H1 (cell line): ENCODE data around the gene PHC2. TPM values are rescaled to one million over a fixed set of nuclear protein-coding genes. Genes with fewer than 3 reads are reported as not detected.

Source experiments
- CBX5 ChIP-seq: fragments of 300-800, 300-1000 bp; sonication (generic); IDR thresholded peaks from 2 replicates; pipeline ENCODE4 v1.7.1; 2016; ENCODE audit warnings: antibody characterized with exemption, low read length, low read depth
- HDAC2 ChIP-seq, 2 experiments: fragments of 300-600 bp in 1 of 2; sonication (generic) in 1 of 2; IDR thresholded peaks; 2 replicates each; pipeline ENCODE4 v1.6.1; 2011 to 2012; ENCODE audit warnings: low read depth in 2 of 2, low read length in 2 of 2, mild to moderate bottlenecking in 2 of 2, moderate library complexity in 2 of 2, borderline replicate concordance in 1 of 2, inconsistent platforms in 1 of 2
- KDM5A ChIP-seq: fragments of 200-600 bp; IDR thresholded peaks from 2 replicates; pipeline ENCODE4 v1.7.1; 2012; ENCODE audit warnings: mild to moderate bottlenecking, low read length, inconsistent platforms, mixed read lengths
- RNF2 ChIP-seq: fragments of 200-900, 300-1000 bp; sonication (generic); IDR thresholded peaks from 2 replicates; pipeline ENCODE4 v1.7.1; 2016; ENCODE audit warnings: borderline replicate concordance, low read depth, mild to moderate bottlenecking, antibody characterized with exemption, low read length; ENCODE audit not compliant: poor library complexity, severe bottlenecking; ENCODE audit errors: missing control alignments
- SP4 ChIP-seq: IDR thresholded peaks from 2 replicates; pipeline ENCODE4 v1.6.1; 2012; ENCODE audit warnings: low read length, inconsistent platforms
- polyA plus RNA-seq, 7 experiments: library from polyadenylated mRNA; depleted of rRNA in 3 of 7; stranded (reverse) in 5 of 7; unstranded in 2 of 7; fragments of >200 nt in 5 of 7; fragments of 200-250 nt in 2 of 7; gene quantifications; 1 replicate in 5 of 7; 2 replicates in 1 of 7; 4 replicates in 1 of 7; pipeline versions ENCODE4 v1.2.1 to v1.2.3, GENCODE V29; 2011 to 2013; ENCODE audit warnings: missing spikeins in 2 of 7, mixed read lengths in 2 of 7
- total RNA-seq: library from RNA; stranded (reverse); fragmentation: NEBNext Ultra II Directional; extraction: Animal tissue kit (Norgen Biotek cat#: 25700); gene quantifications from 2 replicates; pipeline ENCODE4 v1.2.1, GENCODE V29; 2021
- TF ChIP-seq, protein P1 (sequence below): IDR thresholded peaks from 2 replicates; pipeline ENCODE4 v1.6.1; 2011; ENCODE audit warnings: low read length, improper control_type of control experiment

Gene PHC2
- total and polyA plus RNA-seq, 2 of the 8 experiments (the other 6 are each of a cell fraction or from before 2014, with no cell fraction given): 5.6 to 14.2 TPM

DNA sequence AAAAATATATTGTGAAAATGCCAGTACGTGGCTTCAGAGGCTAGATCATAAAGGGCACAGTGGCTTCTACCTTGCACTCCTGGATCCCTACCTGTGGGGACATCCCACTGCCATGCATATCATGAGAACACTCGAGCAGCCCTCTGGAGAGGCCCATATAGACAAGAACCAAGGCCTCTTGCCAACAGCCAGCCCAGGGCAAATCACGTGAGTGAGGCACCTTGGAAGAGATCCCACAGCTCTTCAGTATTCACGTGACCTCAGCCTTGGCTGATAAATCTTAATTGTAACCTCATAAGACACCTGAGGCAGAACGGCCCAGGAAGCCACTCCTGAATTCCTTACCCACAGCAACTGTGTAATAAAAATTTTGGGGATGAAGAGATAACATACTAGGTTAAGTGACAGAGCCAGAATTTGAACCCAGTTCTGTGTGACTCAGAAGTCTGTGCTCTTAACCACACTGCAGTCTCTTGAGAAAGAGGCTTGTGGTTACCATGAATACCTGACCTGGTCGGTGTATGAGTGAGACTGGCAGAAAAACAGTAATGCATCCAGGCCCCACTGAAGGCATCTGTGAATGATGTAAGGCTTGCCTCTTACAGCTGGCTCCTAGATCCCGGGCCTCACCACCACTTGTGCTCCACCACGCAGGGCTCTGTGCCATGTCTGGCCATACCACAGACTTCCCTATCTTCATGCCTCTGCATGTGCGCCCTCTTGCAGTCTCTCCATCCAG is 103.1 kb downstream of the PHC2 start (continued):
- TF ChIP-seq HDAC2 (IDR thresholded peaks at IDR 0.05; ENCODE audit: borderline replicate concordance in 1 of 2, low read depth in 2 of 2, low read length in 2 of 2): no peak
- no peak for TF ChIP-seq KDM5A
- TF ChIP-seq, protein P1, sequence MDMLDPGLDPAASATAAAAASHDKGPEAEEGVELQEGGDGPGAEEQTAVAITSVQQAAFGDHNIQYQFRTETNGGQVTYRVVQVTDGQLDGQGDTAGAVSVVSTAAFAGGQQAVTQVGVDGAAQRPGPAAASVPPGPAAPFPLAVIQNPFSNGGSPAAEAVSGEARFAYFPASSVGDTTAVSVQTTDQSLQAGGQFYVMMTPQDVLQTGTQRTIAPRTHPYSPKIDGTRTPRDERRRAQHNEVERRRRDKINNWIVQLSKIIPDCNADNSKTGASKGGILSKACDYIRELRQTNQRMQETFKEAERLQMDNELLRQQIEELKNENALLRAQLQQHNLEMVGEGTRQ: no peak
- TF ChIP-seq SP4: no peak
- no peak for TF ChIP-seq RNF2
- no peak for TF ChIP-seq CBX5
